ENCODE data around the gene MAS1.
"Not testable (repeated sequence)": the region's sequence is repeated elsewhere in the genome, so short reads cannot be mapped to it uniquely, and the experiment has no call there.

The MAS1 gene

DNA sequence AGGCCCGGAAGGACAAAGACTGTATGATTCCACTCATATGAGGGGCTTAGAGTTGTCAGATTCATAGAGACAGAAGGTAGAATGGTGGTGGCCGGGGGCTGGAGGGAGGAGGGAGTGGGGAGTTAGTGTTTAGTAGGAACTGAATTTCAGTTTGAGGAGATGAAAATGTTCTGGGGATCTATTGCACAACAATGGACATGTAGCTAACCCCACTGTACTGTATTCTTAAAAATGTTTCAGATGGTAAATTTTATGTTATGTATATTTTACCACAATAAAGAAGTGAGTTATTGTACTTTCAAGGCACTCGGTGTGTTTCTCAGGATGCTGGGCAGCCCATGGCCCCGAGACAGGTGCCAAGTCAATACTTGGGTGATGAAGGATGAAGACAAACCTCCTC lies 25.4 kb downstream of the MAS1 start:
- H3K27ac ChIP-seq: no peak overlapping the region
- TF ChIP-seq ZFX (IDR thresholded peaks at IDR 0.05): no peak
- no peak for TF ChIP-seq CTCF (conservative IDR thresholded peaks at IDR 0.05)

DNA sequence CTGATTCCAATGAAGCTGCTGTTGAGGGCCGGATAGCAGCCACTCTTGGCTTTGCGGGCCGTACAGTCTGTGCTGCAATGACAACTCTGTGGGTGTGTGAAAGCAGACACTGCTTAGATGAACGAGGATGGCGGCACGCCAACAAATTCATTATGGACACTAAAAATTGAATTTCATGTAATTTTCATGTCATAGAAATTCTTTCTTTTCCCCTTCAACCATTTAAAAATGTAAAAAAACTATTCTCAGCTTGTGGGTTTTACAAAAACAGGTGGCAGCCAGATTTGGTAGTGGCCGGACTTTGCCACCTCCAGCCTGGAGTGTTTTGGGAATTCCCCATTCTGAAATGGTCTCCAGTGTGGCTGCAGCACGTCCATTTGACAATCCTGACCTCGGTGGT lies 26.0 kb downstream of the MAS1 start:
- no peak overlapping the region for H3K27ac ChIP-seq
- TF ChIP-seq CTCF (conservative IDR thresholded peaks at IDR 0.05) (no peak), ZFX (IDR thresholded peaks at IDR 0.05) (no peak)

- TF ChIP-seq CTCF (conservative IDR thresholded peaks at IDR 0.05) (no peak), ZFX (IDR thresholded peaks at IDR 0.05) (no peak)
- no peak overlapping the region for H3K27ac ChIP-seq
Observed at GRCh38 chr6:159919011-159919511, 28.3 kb downstream of the MAS1 start.

- no peak overlapping the region for H3K27ac ChIP-seq
- TF ChIP-seq CTCF (conservative IDR thresholded peaks at IDR 0.05): no peak
- TF ChIP-seq ZFX (IDR thresholded peaks at IDR 0.05): no peak
Observed at GRCh38 chr6:159919800-159920199, 29.0 kb downstream of the MAS1 start.

- not testable (repeated sequence) for H3K27ac ChIP-seq
Observed at GRCh38 chr6:159924150-159924549, 33.4 kb downstream of the MAS1 start.

GRCh38 chr6:159926542-159927203 lies 35.9 kb downstream of the MAS1 start:
- H3K27ac ChIP-seq: no peak overlapping the region
- TF ChIP-seq CTCF (conservative IDR thresholded peaks at IDR 0.05): no peak
- TF ChIP-seq ZFX (IDR thresholded peaks at IDR 0.05): no peak

DNA sequence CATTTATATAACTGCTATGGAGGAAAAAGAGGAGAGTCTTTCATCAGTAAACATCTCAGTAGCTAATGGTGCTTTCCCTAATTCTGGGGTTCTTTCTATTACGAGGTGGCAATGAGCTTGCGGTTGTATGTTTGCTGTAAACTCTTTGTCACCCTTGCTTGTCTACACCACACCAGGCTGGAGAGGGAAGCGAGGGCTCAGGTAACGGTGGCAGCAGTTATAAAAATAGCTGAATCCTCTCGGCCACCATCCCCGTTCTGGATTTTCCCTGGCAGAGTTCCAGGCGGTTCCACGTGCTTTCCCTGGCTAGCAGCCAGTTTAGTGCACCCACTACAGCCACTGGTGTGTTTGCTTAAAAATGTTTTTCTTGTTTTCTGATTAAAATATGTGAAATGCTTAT lies 39.0 kb downstream of the MAS1 start:
- no peak for TF ChIP-seq ZFX (IDR thresholded peaks at IDR 0.05)
- TF ChIP-seq CTCF (conservative IDR thresholded peaks at IDR 0.05): no peak
- no peak overlapping the region for H3K27ac ChIP-seq

- no peak for TF ChIP-seq CTCF (conservative IDR thresholded peaks at IDR 0.05)
- no peak for TF ChIP-seq ZFX (IDR thresholded peaks at IDR 0.05)
Observed at GRCh38 chr6:159931112-159931511, 40.3 kb downstream of the MAS1 start.

More at GRCh38 chr6:159931112-159931511, 40.3 kb downstream of the MAS1 start:
- no peak overlapping the region for H3K27ac ChIP-seq
